ENCODE data around the gene NMD3. TPM values are rescaled to one million over a fixed set of nuclear protein-coding genes. Genes with fewer than 3 reads are reported as not detected.

Gene NMD3
- polyA plus RNA-seq, 2 of the 4 experiments (the other 2 are of a cell fraction): 53.4 to 66.5 TPM

DNA sequence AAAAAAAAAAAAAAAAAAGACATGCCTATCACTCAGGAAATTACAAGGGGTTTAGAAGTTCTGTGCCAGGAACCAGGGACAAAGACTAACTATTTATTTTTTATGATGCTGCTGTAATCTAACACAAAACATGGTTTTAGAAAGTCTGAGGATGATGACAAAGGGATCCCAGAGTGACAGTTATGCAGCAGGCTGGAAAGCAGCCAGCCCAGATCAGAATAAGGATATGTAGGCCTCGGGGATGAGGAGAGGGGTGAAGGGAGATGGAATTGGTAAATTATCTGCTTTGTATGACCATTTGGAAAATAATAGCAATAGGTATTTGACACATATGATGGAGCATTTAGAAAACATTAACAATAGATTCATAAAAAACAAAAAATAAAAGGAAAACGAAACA, 34.1 kb upstream of the NMD3 start:
- H3K4me3 ChIP-seq: no peak overlapping the region
- ATAC-seq (no peak), FAIRE-seq (no peak), DNase-seq (ENCODE audit: low read depth in 1 of 2, low spot score in 1 of 2) (no peak)
- no peak overlapping the region for H3K4me2 ChIP-seq
- 14% methylated on average over 2 of the region's 2 CpGs for WGBS (ENCODE audit: missing lambda C conversion rate)
- no peak overlapping the region for H3K27ac ChIP-seq
- no peaks in the 10 kb centered on the region for H3K4me1 ChIP-seq
- no peaks in the 10 kb centered on the region for H3K9me3 ChIP-seq
- POLR2A ChIA-PET: no interaction called here
- CTCF ChIA-PET: no interaction called here
- TF ChIP-seq CBX2 (IDR thresholded peaks at IDR 0.05; ENCODE audit: borderline replicate concordance, low read depth): no peak
- TF ChIP-seq KDM1A (IDR thresholded peaks at IDR 0.05; ENCODE audit: low read depth): no peak
- no peak for TF ChIP-seq ZFP36 (IDR thresholded peaks at IDR 0.05; ENCODE audit: borderline replicate concordance, partially characterized antibody)
- TF ChIP-seq, protein P1, sequence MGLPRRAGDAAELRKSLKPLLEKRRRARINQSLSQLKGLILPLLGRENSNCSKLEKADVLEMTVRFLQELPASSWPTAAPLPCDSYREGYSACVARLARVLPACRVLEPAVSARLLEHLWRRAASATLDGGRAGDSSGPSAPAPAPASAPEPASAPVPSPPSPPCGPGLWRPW (IDR thresholded peaks at IDR 0.05): no peak
- TF ChIP-seq, protein P2, sequence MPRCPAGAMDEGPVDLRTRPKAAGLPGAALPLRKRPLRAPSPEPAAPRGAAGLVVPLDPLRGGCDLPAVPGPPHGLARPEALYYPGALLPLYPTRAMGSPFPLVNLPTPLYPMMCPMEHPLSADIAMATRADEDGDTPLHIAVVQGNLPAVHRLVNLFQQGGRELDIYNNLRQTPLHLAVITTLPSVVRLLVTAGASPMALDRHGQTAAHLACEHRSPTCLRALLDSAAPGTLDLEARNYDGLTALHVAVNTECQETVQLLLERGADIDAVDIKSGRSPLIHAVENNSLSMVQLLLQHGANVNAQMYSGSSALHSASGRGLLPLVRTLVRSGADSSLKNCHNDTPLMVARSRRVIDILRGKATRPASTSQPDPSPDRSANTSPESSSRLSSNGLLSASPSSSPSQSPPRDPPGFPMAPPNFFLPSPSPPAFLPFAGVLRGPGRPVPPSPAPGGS (IDR thresholded peaks at IDR 0.05): no peak
- TF ChIP-seq, protein P3, sequence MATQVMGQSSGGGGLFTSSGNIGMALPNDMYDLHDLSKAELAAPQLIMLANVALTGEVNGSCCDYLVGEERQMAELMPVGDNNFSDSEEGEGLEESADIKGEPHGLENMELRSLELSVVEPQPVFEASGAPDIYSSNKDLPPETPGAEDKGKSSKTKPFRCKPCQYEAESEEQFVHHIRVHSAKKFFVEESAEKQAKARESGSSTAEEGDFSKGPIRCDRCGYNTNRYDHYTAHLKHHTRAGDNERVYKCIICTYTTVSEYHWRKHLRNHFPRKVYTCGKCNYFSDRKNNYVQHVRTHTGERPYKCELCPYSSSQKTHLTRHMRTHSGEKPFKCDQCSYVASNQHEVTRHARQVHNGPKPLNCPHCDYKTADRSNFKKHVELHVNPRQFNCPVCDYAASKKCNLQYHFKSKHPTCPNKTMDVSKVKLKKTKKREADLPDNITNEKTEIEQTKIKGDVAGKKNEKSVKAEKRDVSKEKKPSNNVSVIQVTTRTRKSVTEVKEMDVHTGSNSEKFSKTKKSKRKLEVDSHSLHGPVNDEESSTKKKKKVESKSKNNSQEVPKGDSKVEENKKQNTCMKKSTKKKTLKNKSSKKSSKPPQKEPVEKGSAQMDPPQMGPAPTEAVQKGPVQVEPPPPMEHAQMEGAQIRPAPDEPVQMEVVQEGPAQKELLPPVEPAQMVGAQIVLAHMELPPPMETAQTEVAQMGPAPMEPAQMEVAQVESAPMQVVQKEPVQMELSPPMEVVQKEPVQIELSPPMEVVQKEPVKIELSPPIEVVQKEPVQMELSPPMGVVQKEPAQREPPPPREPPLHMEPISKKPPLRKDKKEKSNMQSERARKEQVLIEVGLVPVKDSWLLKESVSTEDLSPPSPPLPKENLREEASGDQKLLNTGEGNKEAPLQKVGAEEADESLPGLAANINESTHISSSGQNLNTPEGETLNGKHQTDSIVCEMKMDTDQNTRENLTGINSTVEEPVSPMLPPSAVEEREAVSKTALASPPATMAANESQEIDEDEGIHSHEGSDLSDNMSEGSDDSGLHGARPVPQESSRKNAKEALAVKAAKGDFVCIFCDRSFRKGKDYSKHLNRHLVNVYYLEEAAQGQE (IDR thresholded peaks at IDR 0.05): no peak
- TF ChIP-seq EHF (CRISPR knock-in tag; IDR thresholded peaks at IDR 0.05): no peak
- TF ChIP-seq CHD4 (IDR thresholded peaks at IDR 0.05; ENCODE audit: borderline replicate concordance): no peak

DNA sequence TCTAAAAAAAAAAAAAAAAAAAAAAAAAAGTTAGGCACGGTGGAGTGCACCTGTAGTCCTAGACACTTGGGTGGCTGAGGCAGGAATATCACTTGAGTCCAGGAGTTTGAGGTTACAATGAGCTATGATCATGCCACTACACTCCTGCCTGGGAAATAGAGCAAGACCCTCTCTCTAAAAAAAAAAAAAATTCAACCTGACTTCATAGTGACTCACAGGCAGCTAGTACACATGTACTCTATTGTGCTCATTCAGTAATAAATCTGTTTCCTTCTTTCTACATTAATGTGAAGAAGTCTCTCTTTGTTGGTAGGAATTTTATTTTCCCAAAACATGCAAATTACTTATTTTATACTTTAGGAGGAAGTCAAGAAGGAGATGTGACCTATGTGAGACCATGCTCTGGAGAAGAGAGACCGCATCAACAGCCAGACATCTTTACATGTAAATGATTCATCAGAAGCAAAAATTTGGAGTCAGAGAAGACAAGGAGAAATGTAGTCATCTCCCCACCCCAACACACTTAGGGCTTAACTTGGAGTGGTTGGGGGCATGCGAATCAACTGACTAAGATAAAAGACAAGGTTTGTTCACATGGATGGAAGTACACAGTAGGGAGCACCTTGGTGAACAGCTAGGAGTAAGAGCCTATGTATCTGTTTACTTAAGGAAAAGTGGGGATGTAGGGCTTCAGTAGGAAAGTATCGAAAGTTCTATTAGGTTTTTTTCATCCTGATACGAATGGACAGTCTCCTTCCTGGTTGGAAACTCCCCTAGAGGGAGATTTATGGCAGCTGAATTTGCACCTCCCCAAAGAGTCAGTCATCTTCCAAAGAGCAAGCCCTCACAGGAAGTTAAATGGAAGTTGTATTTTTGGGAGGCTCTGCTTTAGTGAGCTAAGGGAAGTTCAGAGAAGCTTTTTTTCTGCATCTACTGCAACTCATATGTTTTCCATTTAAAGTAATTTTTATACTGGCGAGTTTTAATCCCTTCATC, 23.0 kb upstream of the NMD3 start:
- TF ChIP-seq CHD4 (IDR thresholded peaks at IDR 0.05; ENCODE audit: borderline replicate concordance): no peak
- TF ChIP-seq ZFP36 (IDR thresholded peaks at IDR 0.05; ENCODE audit: borderline replicate concordance, partially characterized antibody): no peak
- no peak for TF ChIP-seq RAD21 (conservative IDR thresholded peaks at IDR 0.05 in 1 of 2, IDR thresholded peaks at IDR 0.05 in 1 of 2)
- no peak for TF ChIP-seq EHMT2 (IDR thresholded peaks at IDR 0.05; ENCODE audit: low read depth)
- TF ChIP-seq CBX8 (IDR thresholded peaks at IDR 0.05): no peak
- no peak for TF ChIP-seq KDM1A (IDR thresholded peaks at IDR 0.05; ENCODE audit: low read depth)
- no peak for TF ChIP-seq TFCP2L1 (CRISPR knock-in tag; IDR thresholded peaks at IDR 0.05)
- no peak for TF ChIP-seq FOSL2 (IDR thresholded peaks at IDR 0.05)
- no peak for TF ChIP-seq FOSL2 (CRISPR knock-in tag; IDR thresholded peaks at IDR 0.05)
- TF ChIP-seq JUN (IDR thresholded peaks at IDR 0.05): no peak
- H3K9me3 ChIP-seq: no peaks in the 10 kb centered on the region
- ATAC-seq (no peak), DNase-seq (ENCODE audit: low read depth in 1 of 2, low spot score in 1 of 2) (no peak), FAIRE-seq (no peak)
- H3K27ac ChIP-seq: no peak overlapping the region
- 60% methylated on average over 6 of the region's 6 CpGs for WGBS (ENCODE audit: missing lambda C conversion rate)
- no peaks in the 10 kb centered on the region for H3K4me1 ChIP-seq
- H3K4me3 ChIP-seq: no peak overlapping the region
- CTCF ChIA-PET: interaction anchor here (1.3 kb wide), 1 partner anchor 87 kb away, joined by 3 read pairs; no protein-coding TSS in a partner anchor
- POLR2A ChIA-PET: no interaction called here
- H3K4me2 ChIP-seq: no peak overlapping the region

DNA sequence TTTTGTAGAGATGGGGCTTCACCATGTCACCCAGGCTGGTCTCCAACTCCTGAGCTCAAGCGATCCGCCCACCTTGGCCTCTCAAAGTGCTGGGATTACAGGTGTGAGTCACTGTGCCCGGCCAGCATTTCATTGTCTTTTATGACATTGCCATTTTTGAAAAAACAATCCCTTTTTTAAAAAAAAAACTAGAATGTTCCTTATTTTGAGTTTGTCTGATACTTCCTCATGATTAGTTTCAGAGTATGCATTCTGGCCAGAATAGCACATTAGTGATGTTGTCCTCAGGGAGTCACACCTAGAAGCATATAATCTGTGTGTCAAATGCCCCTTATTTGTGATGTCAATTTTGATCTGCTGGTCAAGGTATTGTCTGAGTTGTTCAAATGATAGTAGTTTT, 21.2 kb upstream of the NMD3 start:
- no peak overlapping the region for H3K27ac ChIP-seq
- TF ChIP-seq FOSL2 (IDR thresholded peaks at IDR 0.05) (no peak), FOSL2 (CRISPR knock-in tag; IDR thresholded peaks at IDR 0.05) (no peak), EHF (CRISPR knock-in tag; IDR thresholded peaks at IDR 0.05) (no peak), NR3C1 (IDR thresholded peaks at IDR 0.05) (no peak), POLR2A (IDR thresholded peaks at IDR 0.05; ENCODE audit: low read length) (no peak), HOXA7 (CRISPR knock-in tag; IDR thresholded peaks at IDR 0.05) (no peak), HEYL (CRISPR knock-in tag; IDR thresholded peaks at IDR 0.05) (no peak), ESRRA (IDR thresholded peaks at IDR 0.05; ENCODE audit: borderline replicate concordance, low read length) (no peak), TP53 (CRISPR knock-in tag; IDR thresholded peaks at IDR 0.05) (no peak)
- H3K4me2 ChIP-seq: no peak overlapping the region
- H3K4me3 ChIP-seq: no peak overlapping the region
- ATAC-seq (no peak), FAIRE-seq (no peak), DNase-seq (ENCODE audit: low read depth in 1 of 2, low spot score in 1 of 2) (no peak)
- 66% methylated on average over 3 of the region's 3 CpGs for WGBS (ENCODE audit: missing lambda C conversion rate)
- H3K4me1 ChIP-seq: no peaks in the 10 kb centered on the region
- POLR2A ChIA-PET: no interaction called here
- no peaks in the 10 kb centered on the region for H3K9me3 ChIP-seq
- CTCF ChIA-PET: no interaction called here
